PFSK-1 (cell line): ENCODE data around the gene RYR1.

Experiments used
- FOXP2 ChIP-seq: optimal IDR thresholded peaks from 2 replicates; pipeline ENCODE3; 2011; ENCODE audit warnings: borderline replicate concordance, control low read depth, inconsistent platforms; ENCODE audit not compliant: insufficient read depth; ENCODE audit errors: extremely low read length, extremely low read depth
- POLR2AphosphoS5 ChIP-seq: IDR thresholded peaks from 2 replicates; pipeline ENCODE4 v1.6.1; 2012; ENCODE audit warnings: low read depth, mild to moderate bottlenecking, control low read depth, low read length, moderate library complexity
- SIN3A ChIP-seq: IDR thresholded peaks from 2 replicates; pipeline ENCODE4 v1.6.1; 2012; ENCODE audit warnings: mild to moderate bottlenecking, low read length, moderate library complexity, borderline replicate concordance; ENCODE audit not compliant: insufficient read depth
- TAF1 ChIP-seq: IDR thresholded peaks from 2 replicates; pipeline ENCODE4 v1.6.1; 2012; ENCODE audit warnings: low read length, control low read depth, borderline replicate concordance; ENCODE audit not compliant: insufficient read depth
- TF ChIP-seq, protein P1 (sequence below), 2 experiments: IDR thresholded peaks; 2 replicates each; pipeline versions ENCODE4 v1.6.1 to v1.8.0; 2011 to 2012; ENCODE audit warnings: low read depth in 2 of 2, low read length in 2 of 2, control low read depth in 1 of 2, inconsistent platforms in 1 of 2, mild to moderate bottlenecking in 1 of 2, moderate library complexity in 1 of 2; ENCODE audit not compliant: insufficient read depth in 1 of 2

DNA sequence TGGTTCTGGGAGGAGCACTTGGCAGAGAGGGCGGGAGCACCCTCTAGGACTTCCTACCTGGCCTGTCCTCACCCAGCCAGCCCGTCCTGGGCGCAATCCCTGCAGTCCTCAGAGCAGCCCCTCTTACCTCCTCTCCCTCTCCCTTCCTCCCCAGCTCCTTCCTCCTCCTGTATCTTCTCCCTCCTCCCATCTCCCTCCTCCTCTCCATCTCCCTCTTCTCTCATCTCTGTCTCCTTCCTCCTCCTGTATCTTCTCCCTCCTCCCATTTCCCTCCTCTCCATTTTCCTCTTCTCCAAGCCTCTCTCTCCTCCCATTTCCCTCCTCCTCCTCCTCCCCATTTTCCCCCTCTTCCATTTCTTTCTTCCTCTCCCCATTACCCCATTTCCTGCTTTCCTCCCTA, 89.8 kb downstream of the RYR1 start:
- TF ChIP-seq, protein P1, sequence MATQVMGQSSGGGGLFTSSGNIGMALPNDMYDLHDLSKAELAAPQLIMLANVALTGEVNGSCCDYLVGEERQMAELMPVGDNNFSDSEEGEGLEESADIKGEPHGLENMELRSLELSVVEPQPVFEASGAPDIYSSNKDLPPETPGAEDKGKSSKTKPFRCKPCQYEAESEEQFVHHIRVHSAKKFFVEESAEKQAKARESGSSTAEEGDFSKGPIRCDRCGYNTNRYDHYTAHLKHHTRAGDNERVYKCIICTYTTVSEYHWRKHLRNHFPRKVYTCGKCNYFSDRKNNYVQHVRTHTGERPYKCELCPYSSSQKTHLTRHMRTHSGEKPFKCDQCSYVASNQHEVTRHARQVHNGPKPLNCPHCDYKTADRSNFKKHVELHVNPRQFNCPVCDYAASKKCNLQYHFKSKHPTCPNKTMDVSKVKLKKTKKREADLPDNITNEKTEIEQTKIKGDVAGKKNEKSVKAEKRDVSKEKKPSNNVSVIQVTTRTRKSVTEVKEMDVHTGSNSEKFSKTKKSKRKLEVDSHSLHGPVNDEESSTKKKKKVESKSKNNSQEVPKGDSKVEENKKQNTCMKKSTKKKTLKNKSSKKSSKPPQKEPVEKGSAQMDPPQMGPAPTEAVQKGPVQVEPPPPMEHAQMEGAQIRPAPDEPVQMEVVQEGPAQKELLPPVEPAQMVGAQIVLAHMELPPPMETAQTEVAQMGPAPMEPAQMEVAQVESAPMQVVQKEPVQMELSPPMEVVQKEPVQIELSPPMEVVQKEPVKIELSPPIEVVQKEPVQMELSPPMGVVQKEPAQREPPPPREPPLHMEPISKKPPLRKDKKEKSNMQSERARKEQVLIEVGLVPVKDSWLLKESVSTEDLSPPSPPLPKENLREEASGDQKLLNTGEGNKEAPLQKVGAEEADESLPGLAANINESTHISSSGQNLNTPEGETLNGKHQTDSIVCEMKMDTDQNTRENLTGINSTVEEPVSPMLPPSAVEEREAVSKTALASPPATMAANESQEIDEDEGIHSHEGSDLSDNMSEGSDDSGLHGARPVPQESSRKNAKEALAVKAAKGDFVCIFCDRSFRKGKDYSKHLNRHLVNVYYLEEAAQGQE (IDR thresholded peaks at IDR 0.05; ENCODE audit: insufficient read depth in 1 of 2, low read depth in 2 of 2, low read length in 2 of 2): no peak
- TF ChIP-seq POLR2AphosphoS5 (no peak), TAF1 (no peak), FOXP2 (no peak), SIN3A (no peak)
